Keratinocyte (primary cell): Measurements from ENCODE around the gene EEF1A2. TPM values are rescaled to one million over a fixed set of nuclear protein-coding genes. Genes with fewer than 3 reads are reported as not detected.

Experiments
- DNase-seq: peaks from one replicate; pipeline ENCODE4 v3.0.0-alpha.2; 2011; ENCODE audit warnings: low read depth, missing footprints, low spot score
- FAIRE-seq: peaks from 2 replicates; lab custom pipeline; 2011; peaks lifted over from hg19 to GRCh38; lab: Jason Lieb, UNC
- H2AFZ ChIP-seq: 2 replicates; pipeline ENCODE4 v1.6.0; 2012; ENCODE audit warnings: low read length, control low read depth, inconsistent platforms; ENCODE audit not compliant: control insufficient read depth
- H3K27ac ChIP-seq: 2 replicates; pipeline ENCODE4 v1.5.1; 2011; ENCODE audit warnings: low read length; ENCODE audit not compliant: control insufficient read depth, insufficient read depth
- H3K27me3 ChIP-seq: 3 replicates; pipeline ENCODE4 v1.6.0; 2011; ENCODE audit warnings: low read length; ENCODE audit not compliant: control insufficient read depth, insufficient read depth; ENCODE audit errors: extremely low read depth
- H3K36me3 ChIP-seq, 2 experiments: 2 replicates in 1 of 2; 3 replicates in 1 of 2; pipeline ENCODE4 v1.5.1; 2011; ENCODE audit warnings: low read length in 2 of 2, mild to moderate bottlenecking in 1 of 2; ENCODE audit not compliant: control insufficient read depth in 2 of 2, insufficient read depth in 2 of 2; ENCODE audit errors: extremely low read depth in 1 of 2
- H3K4me1 ChIP-seq: 3 replicates; pipeline ENCODE4 v1.5.1; 2011; ENCODE audit warnings: low read length; ENCODE audit not compliant: control insufficient read depth, insufficient read depth; ENCODE audit errors: extremely low read depth
- H3K4me2 ChIP-seq: 3 replicates; pipeline ENCODE4 v1.6.0; 2011; ENCODE audit warnings: low read depth, low read length; ENCODE audit not compliant: control insufficient read depth, insufficient read depth; ENCODE audit errors: extremely low read depth
- H3K4me3 ChIP-seq, 3 experiments: fragments of 200-600 bp in 1 of 3; sonication (generic) in 1 of 3; 2 replicates in 2 of 3; 3 replicates in 1 of 3; pipeline ENCODE4 v1.5.1; 2011 to 2016; ENCODE audit warnings: low read length in 3 of 3, mild to moderate bottlenecking in 3 of 3, control low read depth in 2 of 3, inconsistent platforms in 1 of 3, low read depth in 1 of 3, mixed read lengths in 1 of 3, mixed run types in 1 of 3, moderate library complexity in 1 of 3; ENCODE audit not compliant: control insufficient read depth in 2 of 3, insufficient read depth in 2 of 3; ENCODE audit errors: extremely low read depth in 1 of 3
- H3K79me2 ChIP-seq: 2 replicates; pipeline ENCODE4 v1.6.0; 2012; ENCODE audit warnings: low read length; ENCODE audit not compliant: control insufficient read depth, insufficient read depth
- H3K9ac ChIP-seq: 3 replicates; pipeline ENCODE4 v1.6.0; 2011; ENCODE audit warnings: low read length; ENCODE audit not compliant: control insufficient read depth, insufficient read depth; ENCODE audit errors: extremely low read depth
- H3K9me1 ChIP-seq: 3 replicates; pipeline ENCODE4 v1.6.0; 2011; ENCODE audit warnings: low read length; ENCODE audit not compliant: control insufficient read depth, insufficient read depth; ENCODE audit errors: extremely low read depth
- H3K9me3 ChIP-seq: 2 replicates; pipeline ENCODE4 v1.5.1; 2012; ENCODE audit warnings: low read depth, low read length; ENCODE audit not compliant: control insufficient read depth
- H4K20me1 ChIP-seq: 3 replicates; pipeline ENCODE4 v1.6.0; 2011; ENCODE audit warnings: low read length; ENCODE audit not compliant: control insufficient read depth, insufficient read depth; ENCODE audit errors: extremely low read depth
- CTCF ChIP-seq, 3 experiments: IDR thresholded peaks in 1 of 3; conservative IDR thresholded peaks in 1 of 3; optimal IDR thresholded peaks in 1 of 3; 2 replicates in 2 of 3; 3 replicates in 1 of 3; pipeline versions ENCODE3 to v1.5.1; 2011; ENCODE audit warnings: low read length in 3 of 3, mild to moderate bottlenecking in 3 of 3, moderate library complexity in 2 of 3, control low read depth in 1 of 3, inconsistent platforms in 1 of 3; ENCODE audit not compliant: insufficient read depth in 2 of 3; ENCODE audit errors: extremely low read depth in 1 of 3
- EZH2 ChIP-seq: IDR thresholded peaks from one replicate; pipeline ENCODE4 v1.6.1; 2012; ENCODE audit warnings: inconsistent platforms, mild to moderate bottlenecking, low read length, moderate library complexity
- dilution Hi-C: fragments of 300-500 bp; cut with MboI; formaldehyde crosslinking; loops from one replicate; pipeline ENCODE4 v1.7.0; 2020; ENCODE audit warnings: low sequenced_read_pairs; ENCODE audit not compliant: extremely low pct_ligation_motif_present
- polyA plus RNA-seq, 5 experiments: library from polyadenylated mRNA; depleted of rRNA in 3 of 5; stranded (reverse) in 3 of 5; stranded (forward) in 1 of 5; unstranded in 1 of 5; fragments of >200 nt; gene quantifications; 1 replicate in 1 of 5; 2 replicates in 3 of 5; 3 replicates in 1 of 5; pipeline versions ENCODE4 v1.2.1 to v1.2.3, GENCODE V29; 2011 to 2012; ENCODE audit warnings: missing spikeins in 2 of 5, low read depth in 1 of 5, low replicate concordance in 1 of 5

The EEF1A2 gene
- polyA plus RNA-seq, 1 donor (not counting 4 experiments of a cell fraction or from before 2014, with no cell fraction given), result 0.12 TPM

GRCh38 chr20:63463400-63464288 lies 35.2 kb downstream of the EEF1A2 start:
- dilution Hi-C loops, result no loop called here
- TF ChIP-seq CTCF (optimal IDR thresholded peaks at IDR 0.05 in 1 of 3, IDR thresholded peaks at IDR 0.05 in 1 of 3, conservative IDR thresholded peaks at IDR 0.05 in 1 of 3; ENCODE audit: extremely low read depth in 1 of 3, insufficient read depth in 2 of 3, low read length in 3 of 3) (no peak), EZH2 (no peak)
- Histone ChIP-seq H3K9ac (no peak overlapping the region), H3K9me3 (no peaks in the 10 kb centered on the region), H3K4me3 (no peak overlapping the region), H3K4me2 (no peak overlapping the region), H2AFZ (no peak overlapping the region), H3K27me3 (peaks cover 54% of the 10 kb centered on the region), H3K79me2 (no peaks in the 10 kb centered on the region), H3K27ac (no peak overlapping the region), H3K36me3 (no peaks in the 10 kb centered on the region), H4K20me1 (peaks cover 6% of the 10 kb centered on the region), H3K4me1 (no peaks in the 10 kb centered on the region), H3K9me1 (no peaks in the 10 kb centered on the region)
- DNase-seq (no peak), FAIRE-seq (no peak)

GRCh38 chr20:63462244-63462643 lies 36.6 kb downstream of the EEF1A2 start:
- Histone ChIP-seq H2AFZ (no peak overlapping the region), H3K36me3 (no peaks in the 10 kb centered on the region), H4K20me1 (peaks cover 6% of the 10 kb centered on the region), H3K4me3 (no peak overlapping the region), H3K4me2 (no peak overlapping the region), H3K79me2 (no peaks in the 10 kb centered on the region), H3K4me1 (peaks cover 7% of the 10 kb centered on the region), H3K27me3 (peaks cover 40% of the 10 kb centered on the region), H3K9me1 (no peaks in the 10 kb centered on the region), H3K9me3 (no peaks in the 10 kb centered on the region), H3K27ac (no peak overlapping the region), H3K9ac (no peak overlapping the region)
- no peak for FAIRE-seq
- dilution Hi-C loops, result no loop called here
- no peak for DNase-seq
- no peak for TF ChIP-seq EZH2
- no peak for TF ChIP-seq CTCF (optimal IDR thresholded peaks at IDR 0.05 in 1 of 3, IDR thresholded peaks at IDR 0.05 in 1 of 3, conservative IDR thresholded peaks at IDR 0.05 in 1 of 3; ENCODE audit: extremely low read depth in 1 of 3, insufficient read depth in 2 of 3, low read length in 3 of 3)
